Measurements from ENCODE around the gene HOMER2. TPM values are rescaled to one million over a fixed set of nuclear protein-coding genes. Genes with fewer than 3 reads are reported as not detected.

Gene HOMER2
- total RNA-seq, 1 donor from 2014 or later = 9.4 TPM

- DNase-seq (ENCODE audit: low spot score) = no peak
Observed at GRCh38 chr15:82930461-82930860, 22.1 kb downstream of the HOMER2 start.

- no peak for DNase-seq (ENCODE audit: low spot score)
Observed at GRCh38 chr15:82928711-82929110, 23.8 kb downstream of the HOMER2 start.

DNA sequence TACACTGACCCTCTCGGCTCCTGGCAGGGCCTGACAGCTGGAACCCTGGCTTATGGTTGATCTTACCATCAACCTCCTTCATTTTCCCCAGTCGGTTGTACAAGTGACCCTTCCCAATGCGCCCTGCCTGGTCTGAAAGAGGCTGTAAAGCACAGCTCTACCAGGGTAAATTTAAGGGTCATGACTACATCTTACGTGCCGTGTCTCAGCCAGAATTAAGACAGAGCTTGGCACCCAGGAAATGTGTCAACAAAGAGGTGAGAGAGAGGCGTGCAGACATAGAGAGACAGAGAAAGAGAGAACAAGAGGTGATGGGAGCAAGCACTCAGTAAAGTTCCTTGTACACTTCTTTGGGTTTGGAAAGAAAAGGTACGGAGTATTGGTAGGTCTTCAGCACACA lies 28.8 kb downstream of the HOMER2 start:
- DNase-seq (ENCODE audit: low spot score) = no peak

GRCh38 chr15:82922737-82923136 lies 29.8 kb downstream of the HOMER2 start:
- DNase-seq (ENCODE audit: low spot score) = no peak

- DNase-seq (ENCODE audit: low spot score) = no peak
Observed at GRCh38 chr15:82921939-82922338, 30.6 kb downstream of the HOMER2 start.

DNA sequence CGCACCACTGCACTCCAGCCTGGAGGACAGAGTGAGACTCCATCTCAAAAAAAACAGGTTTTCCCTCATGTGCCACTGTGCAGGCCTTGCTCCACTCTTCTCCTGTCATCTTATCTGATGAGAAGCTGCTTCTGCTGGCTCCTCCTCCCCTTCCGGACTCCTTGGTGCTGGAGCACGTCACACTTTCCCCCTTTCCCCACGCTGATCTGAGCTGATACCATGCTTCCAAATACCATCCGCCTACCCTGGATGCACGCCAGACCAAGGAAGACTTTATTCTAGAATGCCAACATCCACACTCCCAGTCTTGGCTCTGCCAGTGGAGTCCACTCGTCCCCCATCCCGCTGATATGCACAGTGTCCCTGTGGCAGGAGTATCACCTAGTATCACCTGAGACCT lies 31.3 kb downstream of the HOMER2 start:
- DNase-seq (ENCODE audit: low spot score) = no peak

GRCh38 chr15:82919231-82919886 lies 33.2 kb downstream of the HOMER2 start:
- DNase-seq (ENCODE audit: low spot score) = no peak

DNA sequence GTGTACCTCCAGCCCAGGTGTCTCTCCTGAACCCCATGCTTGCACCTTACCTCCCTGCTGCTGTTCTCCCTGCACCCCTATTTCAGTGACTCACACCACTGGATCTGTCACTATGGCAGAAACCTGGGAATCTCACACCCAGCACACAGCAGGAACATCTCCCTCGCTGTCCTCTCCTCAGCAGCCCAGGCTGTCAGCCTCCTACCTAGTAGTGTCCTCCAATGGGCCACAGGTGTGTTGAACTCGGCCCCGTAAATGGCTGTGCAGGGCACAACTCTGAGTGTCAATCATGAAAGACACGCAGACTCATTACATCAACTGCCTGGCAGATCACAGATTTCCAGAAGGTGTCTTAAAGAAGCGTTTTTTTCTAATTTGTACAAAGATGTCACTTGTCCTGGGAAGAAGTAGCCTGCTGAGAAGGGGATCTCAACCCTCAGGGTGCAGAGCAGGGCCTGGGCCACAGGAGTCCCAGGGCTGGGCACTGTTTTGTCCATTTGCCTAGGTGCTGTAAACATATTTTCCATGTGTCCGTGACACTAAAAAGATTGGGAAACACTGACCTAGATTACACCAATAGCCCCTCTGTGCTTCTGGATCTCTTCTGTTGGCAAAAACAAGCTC lies 33.8 kb downstream of the HOMER2 start:
- DNase-seq (ENCODE audit: low spot score) = no peak

DNA sequence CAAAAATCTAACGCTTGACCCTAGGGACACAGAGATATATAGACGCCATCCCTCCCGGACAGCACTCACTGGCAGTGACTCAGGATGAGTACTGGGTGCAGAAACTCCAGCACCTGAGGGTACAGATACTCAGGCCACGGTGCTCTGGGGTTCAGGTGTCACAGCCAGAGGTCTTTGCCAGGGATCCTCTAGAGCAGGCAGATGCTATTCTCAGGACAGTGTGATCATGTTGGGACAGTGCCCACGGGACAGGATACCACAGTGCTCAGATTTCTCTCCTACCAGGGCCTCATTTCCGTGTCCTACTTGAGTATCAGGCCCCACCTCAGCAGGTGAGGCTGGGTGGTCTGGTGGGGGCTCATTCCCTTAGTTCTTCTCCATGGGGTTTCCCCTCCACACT lies 34.4 kb downstream of the HOMER2 start:
- DNase-seq (ENCODE audit: low spot score) = no peak

DNA sequence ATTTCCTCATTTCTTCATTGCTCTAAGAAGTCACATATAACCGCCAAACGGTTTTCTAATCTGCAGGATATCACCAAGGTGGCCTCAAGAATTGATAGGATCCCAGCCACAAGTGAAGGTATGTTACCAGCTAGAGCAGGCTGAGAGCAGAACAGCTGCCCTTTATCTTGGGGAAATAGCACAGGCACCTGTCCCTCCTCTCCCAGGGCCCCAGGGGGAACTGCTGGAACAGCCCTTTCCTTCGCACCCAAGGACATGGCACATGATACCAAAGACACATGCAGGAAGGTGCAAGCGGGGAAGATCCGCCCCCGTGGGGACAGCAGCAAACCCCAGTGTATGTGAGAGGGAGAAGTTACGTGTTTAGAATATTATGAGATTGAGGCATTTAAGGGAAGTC lies 35.3 kb downstream of the HOMER2 start:
- no peak for DNase-seq (ENCODE audit: low spot score)

- no peak for DNase-seq (ENCODE audit: low spot score)
Observed at GRCh38 chr15:82916161-82916952, 36.2 kb downstream of the HOMER2 start.

DNA sequence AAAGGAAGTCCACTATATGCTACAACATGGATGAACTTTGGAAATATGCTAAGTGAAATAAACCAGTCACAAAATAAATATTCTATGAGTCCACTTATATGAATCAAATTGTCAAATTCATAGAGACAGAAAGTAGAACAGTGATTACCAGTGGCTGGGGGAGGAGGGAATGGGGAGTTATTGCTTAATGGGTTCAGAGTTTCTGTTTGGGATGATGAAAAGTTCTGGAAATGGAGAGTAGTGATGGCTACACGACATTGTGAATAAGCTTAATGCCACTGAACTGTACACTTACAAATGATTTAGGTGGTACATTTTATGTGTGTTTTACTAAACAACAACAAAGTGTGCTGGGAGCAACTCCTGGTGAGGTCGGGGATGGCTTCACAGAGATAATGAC lies 38.1 kb downstream of the HOMER2 start:
- no peak for DNase-seq (ENCODE audit: low spot score)

DNA sequence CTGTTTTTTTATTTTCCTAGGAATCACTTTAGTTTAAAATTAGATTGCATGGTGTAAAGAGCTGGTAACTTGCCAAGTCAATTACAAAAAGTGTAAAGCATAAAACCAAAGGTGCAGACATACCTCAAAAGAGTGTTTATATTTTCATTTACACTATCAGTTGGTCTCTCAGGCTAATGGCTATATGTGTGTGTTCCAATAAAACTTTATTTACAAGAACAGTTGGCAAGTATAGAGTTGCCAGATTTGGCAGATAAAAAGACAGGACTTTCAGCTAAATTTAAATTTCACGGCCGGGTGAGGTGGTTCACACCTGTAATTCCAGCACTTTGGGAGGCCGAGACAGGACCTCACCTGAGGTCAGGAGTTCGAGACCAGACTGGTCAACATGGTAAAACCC lies 41.1 kb downstream of the HOMER2 start:
- DNase-seq (ENCODE audit: low spot score) = no peak

DNA sequence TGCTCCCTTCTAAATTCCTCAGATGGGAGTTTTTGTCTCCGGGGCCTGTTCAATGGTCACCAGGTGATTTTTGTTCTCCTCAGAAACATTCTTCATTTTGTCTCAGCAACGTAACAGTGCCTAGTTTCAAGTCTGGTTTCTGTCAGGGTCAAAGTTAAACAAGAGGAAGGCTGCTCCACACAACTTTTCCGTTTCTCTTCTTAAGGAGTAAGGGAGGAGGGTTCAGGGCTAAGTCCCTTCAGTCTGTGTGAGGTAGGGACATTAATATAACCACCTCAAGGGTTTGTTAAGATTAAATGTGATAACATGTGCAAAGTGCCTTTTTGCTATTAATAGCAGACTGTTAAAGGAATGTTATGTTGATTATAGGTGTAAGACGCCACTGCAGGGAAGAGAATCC lies 41.8 kb downstream of the HOMER2 start:
- no peak for DNase-seq (ENCODE audit: low spot score)

DNA sequence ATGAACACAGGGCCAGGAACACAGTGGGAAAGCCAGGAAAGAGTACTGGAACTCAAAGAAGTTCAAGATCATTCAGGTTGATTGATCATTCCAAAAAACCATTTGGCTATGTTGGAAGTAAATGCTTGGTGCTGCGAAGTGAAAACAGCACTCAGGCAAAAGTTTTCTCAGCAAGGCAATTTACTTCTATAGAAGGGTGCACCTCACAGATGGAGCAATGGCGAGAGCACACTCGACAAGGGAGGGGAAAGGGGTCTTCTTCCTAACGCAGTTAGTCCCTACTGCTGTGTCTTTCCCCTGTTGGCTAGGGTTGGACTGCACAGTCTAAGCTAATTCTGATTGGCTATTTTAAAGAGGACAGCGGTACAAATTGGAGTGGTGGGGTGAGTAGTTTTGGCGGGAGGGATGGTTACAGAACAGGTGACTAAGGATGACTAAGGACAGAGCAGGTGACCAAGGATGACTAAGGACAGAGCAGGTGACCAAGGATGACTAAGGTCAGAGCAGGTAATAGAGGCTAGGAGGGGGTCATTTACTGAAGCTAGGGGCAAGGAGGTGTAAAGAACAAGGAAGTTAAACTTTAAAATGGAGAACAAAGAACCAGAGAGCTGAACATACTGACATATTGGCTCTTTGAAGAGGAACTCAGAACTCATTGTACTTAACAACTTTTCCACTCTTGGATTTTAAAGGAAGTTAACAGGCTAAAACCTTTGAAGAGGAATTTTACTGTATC lies 43.3 kb downstream of the HOMER2 start:
- no peak for DNase-seq (ENCODE audit: low spot score)

DNA sequence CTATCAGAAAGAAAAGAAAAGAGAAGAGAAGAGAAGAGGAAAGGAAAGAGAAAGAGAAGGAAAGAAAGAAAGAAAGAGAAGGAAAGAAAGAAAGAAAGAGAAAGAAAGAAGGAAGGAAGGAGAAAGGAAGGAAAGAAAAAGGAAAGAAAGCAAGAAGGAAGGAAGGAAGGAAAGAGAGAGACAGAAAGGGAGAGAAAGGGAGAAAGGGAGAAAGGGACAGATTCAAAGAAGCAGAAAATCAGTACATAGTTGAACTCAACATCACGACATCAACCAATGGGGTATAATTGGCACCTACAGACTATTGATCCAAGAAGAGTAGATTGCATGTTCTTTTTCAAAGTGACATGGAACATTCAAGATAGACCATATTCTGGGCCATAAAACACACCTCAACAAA lies 45.2 kb downstream of the HOMER2 start:
- DNase-seq (ENCODE audit: low spot score) = no peak

- no peak for DNase-seq (ENCODE audit: low spot score)
Observed at GRCh38 chr15:82904574-82904973, 47.9 kb downstream of the HOMER2 start.

- DNase-seq (ENCODE audit: low spot score) = no peak
Observed at GRCh38 chr15:82903511-82903910, 49.0 kb downstream of the HOMER2 start.

- DNase-seq (ENCODE audit: low spot score) = no peak
Observed at GRCh38 chr15:82901114-82901805, 51.3 kb downstream of the HOMER2 start.

DNA sequence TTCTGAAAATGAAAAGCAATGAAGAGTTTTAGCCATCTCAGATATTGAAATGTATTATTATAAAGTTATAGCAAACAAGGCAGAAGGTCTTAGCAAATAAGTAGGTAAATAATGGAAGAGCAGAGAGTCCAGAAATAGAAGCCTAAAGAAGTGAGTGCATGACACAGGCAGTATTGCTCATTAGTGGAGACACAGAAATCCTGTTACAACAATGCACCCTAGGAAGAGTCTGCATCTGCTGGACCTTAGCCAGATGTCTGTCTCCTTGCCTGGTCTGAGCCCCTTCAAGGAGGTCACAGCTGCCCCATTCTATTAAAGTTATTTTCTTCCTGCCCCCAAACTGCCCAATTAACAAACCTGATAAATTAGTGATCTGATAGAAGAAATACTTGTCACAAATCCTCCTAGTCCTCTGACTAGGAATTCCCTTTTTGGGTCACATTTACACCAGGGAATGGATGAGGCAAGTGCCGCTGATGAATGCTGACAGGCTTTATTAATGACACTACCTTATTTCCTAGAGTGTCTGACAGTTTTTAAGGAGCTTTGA lies 51.9 kb downstream of the HOMER2 start:
- no peak for DNase-seq (ENCODE audit: low spot score)

DNA sequence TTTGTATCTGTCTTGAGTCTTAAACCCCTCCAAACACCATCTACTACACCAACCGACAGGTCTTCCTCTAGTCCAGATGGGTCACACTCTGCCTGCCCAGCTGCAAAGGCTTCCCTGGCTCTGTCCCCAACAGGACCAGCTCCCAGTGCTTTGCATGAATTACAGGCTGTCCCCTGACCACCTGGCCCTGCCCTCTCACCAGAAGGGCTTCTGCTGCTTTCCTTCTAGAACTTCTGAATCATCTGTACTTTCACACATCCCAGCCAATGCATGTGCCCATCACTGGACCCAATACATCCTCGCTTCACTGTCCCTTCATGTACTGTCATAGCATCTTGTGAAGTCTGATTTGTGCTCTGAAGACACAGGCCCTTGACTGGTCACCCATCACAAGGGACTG lies 53.6 kb downstream of the HOMER2 start:
- no peak for DNase-seq (ENCODE audit: low spot score)

Measured in ureter (tissue), 1 donor.